HFF-Myc (cell line): ENCODE data around the gene OSBPL3.
A peak's percentile ranks its signal among the peaks of the same experiment; 100 is the strongest.

Experiments
- DNase-seq: peaks from one replicate; pipeline ENCODE4 v3.0.0-alpha.2; 2011; ENCODE audit warnings: low read depth; ENCODE audit errors: extremely low read depth
- H3K4me3 ChIP-seq: replicated peaks from 2 replicates; pipeline ENCODE4 v1.5.1; 2011; ENCODE audit warnings: low read depth, mild to moderate bottlenecking, control low read depth, low read length
- CTCF ChIP-seq: IDR thresholded peaks from 2 replicates; pipeline ENCODE4 v1.5.1; 2012; ENCODE audit warnings: mild to moderate bottlenecking, low read depth, low read length, control low read depth; ENCODE audit errors: missing control alignments

OSBPL3 gene

GRCh38 chr7:24821754-24822054 lies 158.3 kb downstream of the OSBPL3 start:
- no peak for DNase-seq
- no peak overlapping the region for H3K4me3 ChIP-seq
- no peak for TF ChIP-seq CTCF

GRCh38 chr7:24821045-24821753 lies 158.8 kb downstream of the OSBPL3 start:
- peak; percentile 96 for DNase-seq
- TF ChIP-seq CTCF = no peak
- H3K4me3 ChIP-seq = no peak overlapping the region

GRCh38 chr7:24820730-24821044 lies 159.3 kb downstream of the OSBPL3 start:
- H3K4me3 ChIP-seq = no peak overlapping the region
- DNase-seq = no peak
- no peak for TF ChIP-seq CTCF

GRCh38 chr7:24819916-24820689 lies 159.9 kb downstream of the OSBPL3 start:
- DNase-seq = peak; percentile 84
- H3K4me3 ChIP-seq = no peak overlapping the region
- TF ChIP-seq CTCF = peak; percentile 91

GRCh38 chr7:24817339-24817738 lies 162.6 kb downstream of the OSBPL3 start:
- TF ChIP-seq CTCF = no peak
- H3K4me3 ChIP-seq = no peak overlapping the region
- no peak for DNase-seq

GRCh38 chr7:24816868-24817267 lies 163.1 kb downstream of the OSBPL3 start:
- no peak for DNase-seq
- no peak for TF ChIP-seq CTCF

More at GRCh38 chr7:24816868-24817267, 163.1 kb downstream of the OSBPL3 start:
- no peak overlapping the region for H3K4me3 ChIP-seq
